Heart right ventricle (tissue), 16 donors: Measurements from ENCODE around the gene BRAT1. TPM values are rescaled to one million over a fixed set of nuclear protein-coding genes. Genes with fewer than 3 reads are reported as not detected.
A peak's percentile ranks its signal among the peaks of the same experiment; 100 is the strongest.

Experiments
- ATAC-seq, 8 donors: fragments of 200-7000 bp; cut with Tn5 transposase; one replicate each; pipeline ENCODE4 v1.9.1; 2020; ENCODE audit warnings: mild to moderate bottlenecking in 8 of 8, moderate library complexity in 8 of 8, moderate number of reproducible peaks in 1 of 8
- DNase-seq, 2 donors: peaks; one replicate each; pipeline ENCODE4 v3.0.0-alpha.2; 2020
- H3K27ac ChIP-seq, 10 donors: fragments of 200-600 bp; sonication (generic) in 2 of 10; one replicate each; pipeline versions ENCODE4 v1.5.0 to v1.8.0; 2020 to 2022; ENCODE audit warnings: mild to moderate bottlenecking in 3 of 10
- H3K27me3 ChIP-seq, 7 donors: fragments of 200-600 bp; one replicate each; pipeline ENCODE4 v1.8.0; 2021 to 2022; ENCODE audit warnings: mild to moderate bottlenecking in 2 of 7
- H3K36me3 ChIP-seq, 9 donors: fragments of 200-600 bp; sonication (generic) in 1 of 9; one replicate each; pipeline versions ENCODE4 v1.5.0 to v1.8.0; 2020 to 2022; ENCODE audit warnings: mild to moderate bottlenecking in 2 of 9
- H3K4me1 ChIP-seq, 9 donors: fragments of 200-600 bp; sonication (generic) in 1 of 9; one replicate each; pipeline versions ENCODE4 v1.5.0 to v1.8.0; 2020 to 2022; ENCODE audit warnings: mild to moderate bottlenecking in 4 of 9
- H3K4me3 ChIP-seq, 10 donors: fragments of 200-600 bp; sonication (generic) in 2 of 10; one replicate each; pipeline versions ENCODE4 v1.5.0 to v1.8.0; 2020 to 2022; ENCODE audit warnings: mild to moderate bottlenecking in 7 of 10, moderate library complexity in 2 of 10
- H3K9me3 ChIP-seq, 11 donors: fragments of 200-600 bp in 10 of 11; sonication (generic) in 2 of 11; one replicate each; pipeline versions ENCODE4 v1.5.0 to v1.8.0; 2013 to 2022; ENCODE audit warnings: mild to moderate bottlenecking in 2 of 11, control low read depth in 1 of 11, moderate library complexity in 1 of 11
- CTCF ChIP-seq, 9 donors: fragments of 200-600 bp; sonication (generic) in 2 of 9; IDR thresholded peaks; one replicate each; pipeline versions ENCODE4 v1.5.0 to v1.8.0; 2021 to 2022; ENCODE audit warnings: antibody characterized with exemption in 9 of 9, mild to moderate bottlenecking in 5 of 9, moderate library complexity in 1 of 9
- WGBS, 2 donors: extraction: QIAGEN DNeasy Blood & Tissue Kit; methylation state at CpG; one replicate each; pipeline ENCODE4 v1.1.7; 2013; ENCODE audit warnings: inconsistent platforms in 1 of 2; 5-methylcytosine and 5-hydroxymethylcytosine counted together
- intact Hi-C, 10 donors: fragments of 100-400 bp; cut with DNase I; formaldehyde crosslinking; loops; one replicate each; pipeline versions ENCODE4 v1.11.1 to v1.14.2; 2022
- polyA plus RNA-seq, 2 donors: library from polyadenylated mRNA; stranded (reverse); fragments of 200-250 nt; gene quantifications; one replicate each; pipeline ENCODE4 v1.2.3, GENCODE V29; 2013
- total RNA-seq, 10 donors: library from RNA; stranded (reverse); fragmentation: NEBNext Ultra II Directional in 3 of 10; extraction: Animal tissue kit (Norgen Biotek cat#: 25700) in 3 of 10; gene quantifications; one replicate each; pipeline versions ENCODE4 v1.2.1 to v1.2.4, GENCODE V29; 2021 to 2023
- donor health status: Arrhythmogenic right ventricular cardiomyopathy.
- donor health status: ischemic (EF 13 %, LVEDD 7.1; RV severe dilation, severe dysfunction).
- donor health status: healthy with polysubstance abuse.
- donor health status: DM: no; HTN: yes; CAD: no.
- donor health status: DM: no; HTN: no; CAD: no.
- donor health status: ischemic (EF 25% LVEDD 6.9; RV normal size, moderate dysfunction).
- donor health status: ischemic (EF 25% LVEDD 5.7; RV mildly dilated, moderate dysfunction).
- donor health status: healthy.
- donor health status: DM: yes; HTN: yes; CAD: no.
- donor health status: Ischemic cardiomyopathy.
- donor health status: ischemic (EF 35%, LVEDD 5.7; RV mildly dilated, moderate dysfunction).
- donor health status: nonischemic (EF 11% LVEDD 7.7; RV severe dilation, severe dysfunction).
- donor health status: DM: yes; HTN: yes; CAD: no.
- donor health status: PGD.
- donor health status: ischemic (EF 29% LVEDD 5.4; RV normal size, mild dysfunction).
- donor health status: nonischemic (EF 23%, LVEDD 6.1; RV moderate dilation, normal function).

Gene BRAT1
- total and polyA plus RNA-seq, 12 donors = 10.6 to 22.8 (median 13.9) TPM

DNA sequence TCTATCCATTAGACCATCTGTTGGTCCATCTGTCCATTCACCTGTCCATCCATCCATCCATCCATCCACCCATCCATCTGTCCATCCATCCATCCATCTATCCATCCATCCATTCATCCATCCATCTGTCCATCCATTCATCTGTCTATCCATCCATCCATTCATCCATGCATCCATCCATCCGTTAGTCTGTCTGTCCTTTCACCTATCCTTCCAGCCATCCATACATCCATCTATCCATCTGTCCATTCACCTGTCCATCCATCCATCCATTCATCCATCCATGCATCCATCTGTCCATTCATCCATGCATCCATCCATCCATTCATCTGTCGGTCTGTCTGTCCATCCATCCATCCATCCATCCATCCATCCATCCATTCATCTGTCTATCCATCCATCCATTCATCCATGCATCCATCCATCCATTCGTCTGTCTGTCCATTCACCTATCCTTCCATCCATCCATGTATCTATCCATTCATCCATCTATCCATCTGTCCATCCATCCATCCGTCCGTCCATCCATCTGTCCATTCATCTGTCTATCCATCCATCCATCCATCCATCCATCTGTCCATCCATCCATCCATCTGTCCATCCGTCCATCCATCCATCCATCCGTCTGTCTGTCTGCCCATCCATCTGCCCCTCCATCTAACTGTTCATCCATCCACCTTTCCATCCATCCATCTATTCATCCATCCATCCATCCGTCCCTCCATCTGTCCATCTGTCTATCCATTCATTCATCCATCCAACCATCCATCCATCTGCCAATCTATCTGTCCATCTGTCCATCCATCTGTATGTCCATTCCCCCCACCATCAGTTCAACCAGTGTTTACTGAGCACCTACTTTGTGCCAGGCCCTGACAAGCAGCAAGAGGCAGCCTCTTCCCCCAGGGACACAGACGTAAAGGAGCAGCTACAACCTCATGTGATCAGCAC lies 40.6 kb downstream of the BRAT1 start:
- DNase-seq (no peak), ATAC-seq (no peak)
- no peaks in the 10 kb centered on the region for H3K27me3 ChIP-seq
- peaks cover 15 to 67% (median 44%) of the 10 kb centered on the region in 9 donors for H3K4me1 ChIP-seq
- H3K4me3 ChIP-seq = no peak overlapping the region
- TF ChIP-seq CTCF (IDR thresholded peaks at IDR 0.05) = no peak
- intact Hi-C loops = loop anchor here in 2 of 10 donors (5.0 kb wide), 2 partner anchors 32 to 37 kb away; partner anchors contain the start of gene GRIFIN (in 1 of the 2)
- no peaks in the 10 kb centered on the region for H3K9me3 ChIP-seq
- 86 to 94% methylated on average over 9 of the region's 9 CpGs for WGBS, 2 donors
- H3K27ac ChIP-seq = no peak overlapping the region
- no peaks in the 10 kb centered on the region for H3K36me3 ChIP-seq

DNA sequence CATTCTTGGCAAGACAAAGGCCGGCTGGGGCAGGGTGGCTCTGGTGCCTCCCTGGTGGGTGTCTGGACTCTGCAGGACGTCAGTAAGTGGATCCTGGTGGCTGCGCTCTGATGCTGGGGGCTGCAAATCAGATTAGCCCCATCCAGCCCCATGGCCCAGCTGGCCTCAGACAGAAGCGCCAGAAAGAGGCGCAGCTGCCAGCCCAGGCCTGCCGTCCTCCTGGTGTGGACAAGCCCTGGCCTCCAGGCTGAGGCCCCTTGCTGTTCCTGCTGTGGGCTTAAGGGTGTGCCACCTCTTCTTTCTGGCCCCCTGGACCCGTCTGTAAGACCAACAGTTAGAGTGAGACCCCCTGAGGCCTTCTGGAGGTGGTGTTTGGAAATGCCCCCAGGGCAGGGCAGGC lies 41.6 kb downstream of the BRAT1 start:
- H3K36me3 ChIP-seq = no peaks in the 10 kb centered on the region
- WGBS, 2 donors = 88 to 90% methylated on average over 7 of the region's 7 CpGs
- intact Hi-C loops = no loop called here

DNA sequence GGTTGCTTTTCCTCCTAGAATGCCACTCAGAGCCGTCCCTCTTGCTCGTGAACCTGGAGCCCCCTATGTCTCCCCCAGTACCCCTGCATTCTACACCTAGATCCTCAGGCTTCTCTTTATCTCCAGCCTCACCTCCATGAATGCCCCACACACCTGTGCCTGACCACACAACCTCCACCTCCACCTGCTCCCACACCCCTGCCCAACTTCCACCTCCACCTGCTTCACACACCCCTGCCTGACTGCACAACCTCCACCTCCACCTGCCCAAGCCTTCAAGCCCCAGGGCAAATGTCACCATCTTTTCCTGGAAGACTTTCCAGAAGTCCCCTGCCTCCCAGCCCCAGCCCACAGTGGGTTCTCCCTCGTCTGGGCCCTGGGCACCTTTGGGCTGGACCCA lies 42.6 kb downstream of the BRAT1 start:
- peaks cover 0 to 5% (median 0%) of the 10 kb centered on the region in 7 donors for H3K27me3 ChIP-seq
- H3K9me3 ChIP-seq = no peaks in the 10 kb centered on the region
- TF ChIP-seq CTCF (IDR thresholded peaks at IDR 0.05) = no peak
- H3K36me3 ChIP-seq = no peaks in the 10 kb centered on the region
- peaks cover 25 to 72% (median 52%) of the 10 kb centered on the region in 9 donors for H3K4me1 ChIP-seq
- 77 to 85% methylated on average over 3 of the region's 3 CpGs for WGBS, 2 donors
- intact Hi-C loops = no loop called here
- DNase-seq = peak in 1 of 2 donors; percentile 8
- ATAC-seq = no peak
- no peak overlapping the region for H3K4me3 ChIP-seq
- H3K27ac ChIP-seq = peak overlapping the region in 3 of 10 donors; percentile 58 to 87 (median 65)

More for the DNA sequence above, 41.6 kb downstream of the BRAT1 start:
- DNase-seq (peak in 1 of 2 donors; percentile 7), ATAC-seq (no peak)
- no peak overlapping the region for H3K4me3 ChIP-seq
- H3K27ac ChIP-seq = no peak overlapping the region
- H3K4me1 ChIP-seq = peaks cover 17 to 72% (median 49%) of the 10 kb centered on the region in 9 donors
- TF ChIP-seq CTCF (IDR thresholded peaks at IDR 0.05) = no peak
- no peaks in the 10 kb centered on the region for H3K9me3 ChIP-seq
- peaks cover 0 to 5% (median 0%) of the 10 kb centered on the region in 7 donors for H3K27me3 ChIP-seq

GRCh38 chr7:2512179-2512661 lies 43.1 kb downstream of the BRAT1 start:
- DNase-seq = no peak

More at GRCh38 chr7:2512179-2512661, 43.1 kb downstream of the BRAT1 start:
- Histone ChIP-seq H3K27ac (peak overlapping the region in 6 of 10 donors; percentile 28 to 87 (median 59)), H3K27me3 (peaks cover 0 to 5% (median 0%) of the 10 kb centered on the region in 7 donors), H3K36me3 (no peaks in the 10 kb centered on the region), H3K4me3 (no peak overlapping the region), H3K4me1 (peaks cover 25 to 74% (median 55%) of the 10 kb centered on the region in 9 donors), H3K9me3 (no peaks in the 10 kb centered on the region)
- no peak for TF ChIP-seq CTCF (IDR thresholded peaks at IDR 0.05)
- ATAC-seq = peak in 6 of 8 donors; percentile 6 to 28 (median 19)
- intact Hi-C loops = no loop called here
- WGBS, 2 donors = 45 to 53% methylated on average over 12 of the region's 12 CpGs
